OCI-LY3 (cell line): ENCODE data around the gene IL1A.

Source experiments
- EZH2phosphoT487 ChIP-seq: fragments of 200-600 bp; shearing (Covaris generic); IDR thresholded peaks from 2 replicates; pipeline ENCODE4 v1.6.1; 2018; ENCODE audit warnings: antibody characterized with exemption, mixed run types, low read depth
- TF ChIP-seq, protein P1 (sequence below): fragments of 200-600, 300-600 bp; sonication (generic); IDR thresholded peaks from 2 replicates; pipeline ENCODE4 v1.5.1; 2014; ENCODE audit warnings: antibody characterized with exemption, low read length, low read depth

DNA sequence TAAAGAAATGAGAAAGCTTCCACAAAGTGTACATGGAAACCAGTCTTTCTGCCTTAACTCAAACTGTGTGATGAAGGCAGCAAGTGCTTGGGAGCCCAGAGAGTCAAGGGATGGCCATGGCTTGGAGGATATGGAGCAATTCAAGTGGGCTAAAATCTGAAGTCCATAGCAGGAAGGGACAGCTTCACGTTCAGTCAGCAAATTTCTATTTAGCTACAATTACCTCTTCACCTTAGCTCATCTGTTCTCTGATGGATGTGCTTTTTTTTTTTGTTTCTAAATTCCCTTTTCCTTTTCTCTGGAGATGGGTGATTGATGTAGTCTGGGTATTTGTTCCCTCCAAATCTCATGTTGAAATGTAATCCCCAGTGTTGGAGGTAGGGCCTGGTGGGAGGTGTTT, 4.9 kb upstream of the IL1A start:
- TF ChIP-seq, protein P1, sequence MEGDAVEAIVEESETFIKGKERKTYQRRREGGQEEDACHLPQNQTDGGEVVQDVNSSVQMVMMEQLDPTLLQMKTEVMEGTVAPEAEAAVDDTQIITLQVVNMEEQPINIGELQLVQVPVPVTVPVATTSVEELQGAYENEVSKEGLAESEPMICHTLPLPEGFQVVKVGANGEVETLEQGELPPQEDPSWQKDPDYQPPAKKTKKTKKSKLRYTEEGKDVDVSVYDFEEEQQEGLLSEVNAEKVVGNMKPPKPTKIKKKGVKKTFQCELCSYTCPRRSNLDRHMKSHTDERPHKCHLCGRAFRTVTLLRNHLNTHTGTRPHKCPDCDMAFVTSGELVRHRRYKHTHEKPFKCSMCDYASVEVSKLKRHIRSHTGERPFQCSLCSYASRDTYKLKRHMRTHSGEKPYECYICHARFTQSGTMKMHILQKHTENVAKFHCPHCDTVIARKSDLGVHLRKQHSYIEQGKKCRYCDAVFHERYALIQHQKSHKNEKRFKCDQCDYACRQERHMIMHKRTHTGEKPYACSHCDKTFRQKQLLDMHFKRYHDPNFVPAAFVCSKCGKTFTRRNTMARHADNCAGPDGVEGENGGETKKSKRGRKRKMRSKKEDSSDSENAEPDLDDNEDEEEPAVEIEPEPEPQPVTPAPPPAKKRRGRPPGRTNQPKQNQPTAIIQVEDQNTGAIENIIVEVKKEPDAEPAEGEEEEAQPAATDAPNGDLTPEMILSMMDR, result no peak
- no peak for TF ChIP-seq EZH2phosphoT487
